MM.1S (cell line): ENCODE measurements around the gene IPCEF1.

Experiments
- DNase-seq: peaks from one replicate; pipeline ENCODE4 v3.0.0-alpha.2; 2015
- H2AFZ ChIP-seq: fragments of 300-600 bp; sonication (generic); 2 replicates; pipeline ENCODE4 v1.6.0; 2016; ENCODE audit warnings: antibody characterized with exemption, low read length
- H3F3A ChIP-seq: fragments of 300-600 bp; sonication (generic); 2 replicates; pipeline ENCODE4 v1.6.1; 2016; ENCODE audit warnings: mild to moderate bottlenecking, antibody characterized with exemption, low read length, moderate library complexity, mixed read lengths; ENCODE audit not compliant: insufficient read depth
- H3K27ac ChIP-seq: fragments of 300-600 bp; sonication (generic); 2 replicates; pipeline ENCODE4 v1.5.1; 2016; ENCODE audit warnings: mild to moderate bottlenecking, low read length
- H3K27me3 ChIP-seq: fragments of 300-600 bp; sonication (generic); replicated peaks from 2 replicates; pipeline ENCODE4 v1.6.0; 2016; ENCODE audit warnings: low read length; ENCODE audit not compliant: insufficient read depth
- H3K36me3 ChIP-seq: fragments of 300-600 bp; sonication (generic); replicated peaks from 2 replicates; pipeline ENCODE4 v1.6.1; 2016; ENCODE audit warnings: mild to moderate bottlenecking, low read length, mixed read lengths; ENCODE audit not compliant: insufficient read depth
- H3K4me1 ChIP-seq: fragments of 300-600 bp; sonication (generic); 2 replicates; pipeline ENCODE4 v1.6.1; 2016; ENCODE audit warnings: low read length, mixed read lengths
- H3K4me2 ChIP-seq: fragments of 300-600 bp; sonication (generic); 2 replicates; pipeline ENCODE4 v1.6.0; 2016; ENCODE audit warnings: low read depth, low read length
- H3K4me3 ChIP-seq: fragments of 300-600 bp; sonication (generic); 2 replicates; pipeline ENCODE4 v1.5.1; 2016; ENCODE audit warnings: low read length, mixed read lengths
- H3K79me2 ChIP-seq: fragments of 300-600 bp; sonication (generic); 2 replicates; pipeline ENCODE4 v1.6.1; 2016; ENCODE audit warnings: mixed run types, low read length, mixed read lengths
- H3K9ac ChIP-seq: fragments of 300-600 bp; sonication (generic); 2 replicates; pipeline ENCODE4 v1.6.1; 2016; ENCODE audit warnings: low read length, mixed read lengths
- H3K9me2 ChIP-seq: fragments of 300-600 bp; sonication (generic); replicated peaks from 2 replicates; pipeline ENCODE4 v1.6.1; 2016; ENCODE audit warnings: mild to moderate bottlenecking, low read length, mixed read lengths; ENCODE audit not compliant: insufficient read depth
- H3K9me3 ChIP-seq: fragments of 300-600 bp; sonication (generic); replicated peaks from 2 replicates; pipeline ENCODE4 v1.6.1; 2016; ENCODE audit warnings: mild to moderate bottlenecking, low read length, mixed read lengths; ENCODE audit not compliant: insufficient read depth
- H4K20me1 ChIP-seq: fragments of 300-600 bp; sonication (generic); 2 replicates; pipeline ENCODE4 v1.6.1; 2016; ENCODE audit warnings: mild to moderate bottlenecking, low read length, moderate library complexity, mixed read lengths; ENCODE audit not compliant: insufficient read depth
- EZH2 ChIP-seq: fragments of 300-600 bp; sonication (generic); optimal IDR thresholded peaks from 2 replicates; pipeline ENCODE3; 2017; ENCODE audit warnings: low read depth, mild to moderate bottlenecking, antibody characterized with exemption, low read length, mixed read lengths
- EZH2phosphoT487 ChIP-seq: fragments of 300-600 bp; sonication (generic); IDR thresholded peaks from 2 replicates; pipeline ENCODE4 v1.6.1; 2018; ENCODE audit warnings: antibody characterized with exemption, low read length
- TF ChIP-seq, protein P1 (sequence below): fragments of 300-600 bp; sonication (generic); IDR thresholded peaks from 2 replicates; pipeline ENCODE4 v1.5.1; 2016; ENCODE audit warnings: antibody characterized with exemption, low read length, mixed read lengths

The IPCEF1 gene

DNA sequence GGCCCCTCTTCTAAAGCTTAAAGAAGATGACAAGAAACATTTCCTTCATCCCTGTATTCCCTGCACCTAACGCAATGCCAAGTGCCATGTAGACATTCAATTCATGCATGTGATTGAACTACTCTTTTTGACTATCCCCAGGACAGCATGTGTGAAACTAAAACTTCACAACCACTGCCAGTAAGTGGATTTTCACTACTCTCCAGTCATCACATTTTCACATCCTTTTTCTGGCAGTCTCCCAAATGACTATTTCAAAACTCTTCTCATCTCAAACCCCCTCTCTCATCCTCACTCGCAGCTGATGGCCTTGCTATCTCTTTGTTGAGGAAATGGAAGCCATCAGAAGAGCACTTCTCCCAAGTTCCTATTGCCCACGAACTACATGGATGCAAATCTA, 194.9 kb downstream of the IPCEF1 start:
- Histone ChIP-seq H3K9me2 (no peaks in the 10 kb centered on the region), H3K4me1 (peaks cover 14% of the 10 kb centered on the region), H3K4me3 (no peak overlapping the region), H3K79me2 (no peaks in the 10 kb centered on the region), H2AFZ (no peak overlapping the region), H3K36me3 (no peaks in the 10 kb centered on the region), H3F3A (0 out of 2 replicates have a peak, but pooled peaks cover 3% of the 10 kb centered on the region), H3K9me3 (no peaks in the 10 kb centered on the region), H3K9ac (no peak overlapping the region), H3K27me3 (no peaks in the 10 kb centered on the region), H3K4me2 (no peak overlapping the region), H4K20me1 (no peaks in the 10 kb centered on the region), H3K27ac (no peak overlapping the region)
- peak; percentile 40 for DNase-seq
- no peak for TF ChIP-seq EZH2
- TF ChIP-seq, protein P1, sequence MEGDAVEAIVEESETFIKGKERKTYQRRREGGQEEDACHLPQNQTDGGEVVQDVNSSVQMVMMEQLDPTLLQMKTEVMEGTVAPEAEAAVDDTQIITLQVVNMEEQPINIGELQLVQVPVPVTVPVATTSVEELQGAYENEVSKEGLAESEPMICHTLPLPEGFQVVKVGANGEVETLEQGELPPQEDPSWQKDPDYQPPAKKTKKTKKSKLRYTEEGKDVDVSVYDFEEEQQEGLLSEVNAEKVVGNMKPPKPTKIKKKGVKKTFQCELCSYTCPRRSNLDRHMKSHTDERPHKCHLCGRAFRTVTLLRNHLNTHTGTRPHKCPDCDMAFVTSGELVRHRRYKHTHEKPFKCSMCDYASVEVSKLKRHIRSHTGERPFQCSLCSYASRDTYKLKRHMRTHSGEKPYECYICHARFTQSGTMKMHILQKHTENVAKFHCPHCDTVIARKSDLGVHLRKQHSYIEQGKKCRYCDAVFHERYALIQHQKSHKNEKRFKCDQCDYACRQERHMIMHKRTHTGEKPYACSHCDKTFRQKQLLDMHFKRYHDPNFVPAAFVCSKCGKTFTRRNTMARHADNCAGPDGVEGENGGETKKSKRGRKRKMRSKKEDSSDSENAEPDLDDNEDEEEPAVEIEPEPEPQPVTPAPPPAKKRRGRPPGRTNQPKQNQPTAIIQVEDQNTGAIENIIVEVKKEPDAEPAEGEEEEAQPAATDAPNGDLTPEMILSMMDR: no peak
- no peak for TF ChIP-seq EZH2phosphoT487

DNA sequence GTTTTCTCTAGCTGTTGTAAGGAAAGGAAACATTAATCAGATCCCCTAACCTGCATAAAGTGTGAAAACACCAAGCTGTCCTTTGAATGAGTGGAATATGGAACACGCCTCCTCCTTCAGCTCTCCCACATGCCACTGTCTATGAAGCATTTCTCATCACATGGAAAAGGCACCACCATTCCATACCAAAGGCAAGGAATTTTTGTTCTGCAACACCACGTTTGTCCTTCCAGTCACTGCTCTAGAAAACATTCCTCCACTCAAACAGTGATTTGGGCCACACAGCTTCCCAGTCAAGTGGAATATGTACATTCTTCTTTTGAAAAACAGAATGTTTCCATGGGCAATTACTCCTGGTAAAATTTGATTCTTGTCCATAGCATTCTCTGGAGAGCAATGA, 197.5 kb downstream of the IPCEF1 start:
- no peaks in the 10 kb centered on the region for H3K79me2 ChIP-seq
- H3F3A ChIP-seq: 0 out of 2 replicates have a peak, but pooled peaks cover 4% of the 10 kb centered on the region
- H2AFZ ChIP-seq: no peak overlapping the region
- no peaks in the 10 kb centered on the region for H3K9me2 ChIP-seq
- no peak overlapping the region for H3K4me3 ChIP-seq
- DNase-seq: no peak
- no peaks in the 10 kb centered on the region for H3K27me3 ChIP-seq
- H3K9me3 ChIP-seq: no peaks in the 10 kb centered on the region
- TF ChIP-seq EZH2: no peak
- no peak overlapping the region for H3K27ac ChIP-seq
- no peak overlapping the region for H3K9ac ChIP-seq
- peaks cover 15% of the 10 kb centered on the region for H3K4me1 ChIP-seq
- no peaks in the 10 kb centered on the region for H3K36me3 ChIP-seq
- no peak overlapping the region for H3K4me2 ChIP-seq
- H4K20me1 ChIP-seq: no peaks in the 10 kb centered on the region

DNA sequence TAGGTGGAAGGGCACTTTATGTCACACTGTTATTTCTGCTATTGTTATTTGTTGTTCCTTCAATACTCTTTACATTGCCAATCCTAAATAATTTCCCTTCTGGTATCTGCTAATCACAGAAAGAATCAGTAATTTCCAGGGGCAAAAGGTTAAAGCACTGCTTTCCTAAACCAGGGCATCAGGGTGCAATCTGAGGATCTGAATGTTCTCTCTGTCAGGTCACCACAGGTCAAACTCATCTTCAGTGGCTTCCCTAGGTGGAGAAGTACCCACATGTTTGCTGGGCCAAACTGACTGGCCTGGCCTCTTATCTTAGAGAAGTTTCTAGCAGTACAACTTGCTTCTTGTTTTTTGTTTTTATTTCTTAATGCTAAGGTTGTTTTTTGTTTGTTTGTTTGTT, 198.9 kb downstream of the IPCEF1 start:
- Histone ChIP-seq H3F3A (0 out of 2 replicates have a peak, but pooled peaks cover 4% of the 10 kb centered on the region), H3K4me2 (peak overlapping the region; percentile 66; the same call in 1 of the 2 replicates), H3K36me3 (no peaks in the 10 kb centered on the region), H3K4me3 (peak overlapping the region; percentile 48; the same call in 1 of the 2 replicates), H2AFZ (peak overlapping the region; percentile 69; the same call in 1 of the 2 replicates), H3K4me1 (peaks cover 15% of the 10 kb centered on the region), H3K27ac (peak overlapping the region; percentile 49; the same call in 1 of the 2 replicates), H3K9me2 (no peaks in the 10 kb centered on the region), H3K27me3 (no peaks in the 10 kb centered on the region), H3K9ac (no peak overlapping the region), H3K79me2 (no peaks in the 10 kb centered on the region), H4K20me1 (no peaks in the 10 kb centered on the region), H3K9me3 (no peaks in the 10 kb centered on the region)
- DNase-seq: no peak
- TF ChIP-seq EZH2 (no peak), EZH2phosphoT487 (no peak)
- TF ChIP-seq, protein P1: no peak

DNA sequence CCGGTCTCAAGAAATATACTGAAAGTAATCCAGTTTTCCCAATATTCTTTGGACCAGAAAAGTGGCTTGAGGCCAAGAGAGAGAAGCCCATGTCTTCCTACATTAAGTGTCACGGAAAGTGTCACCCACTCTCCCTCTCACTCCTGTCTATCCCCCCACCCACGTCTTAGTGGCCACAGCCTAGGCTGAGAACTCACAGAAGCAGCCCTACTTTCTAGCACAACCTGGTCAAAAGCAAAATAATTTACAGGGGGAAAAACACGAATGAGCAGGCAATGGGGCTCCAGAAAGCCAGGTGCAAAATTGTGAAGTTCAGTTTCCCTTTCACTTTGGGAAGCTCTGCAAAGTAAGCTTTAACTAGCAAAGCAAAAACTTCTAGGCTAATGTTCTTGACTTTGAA, 199.5 kb downstream of the IPCEF1 start:
- Histone ChIP-seq H3K4me3 (peak overlapping the region; percentile 48), H2AFZ (peak overlapping the region; percentile 69), H3K36me3 (no peaks in the 10 kb centered on the region), H3F3A (0 out of 2 replicates have a peak, but pooled peaks cover 4% of the 10 kb centered on the region), H3K4me1 (peaks cover 13% of the 10 kb centered on the region), H3K4me2 (peak overlapping the region; percentile 66), H3K9ac (peak overlapping the region; percentile 23; the same call in 1 of the 2 replicates), H3K27me3 (no peaks in the 10 kb centered on the region), H3K9me3 (no peaks in the 10 kb centered on the region), H3K9me2 (no peaks in the 10 kb centered on the region), H3K79me2 (no peaks in the 10 kb centered on the region), H3K27ac (peak overlapping the region; percentile 49; the same call in 1 of the 2 replicates), H4K20me1 (no peaks in the 10 kb centered on the region)
- DNase-seq: peak; percentile 57
- no peak for TF ChIP-seq EZH2phosphoT487
- TF ChIP-seq EZH2: no peak
- TF ChIP-seq, protein P1: no peak
